ENCODE results near the gene TBX21.

DNA sequence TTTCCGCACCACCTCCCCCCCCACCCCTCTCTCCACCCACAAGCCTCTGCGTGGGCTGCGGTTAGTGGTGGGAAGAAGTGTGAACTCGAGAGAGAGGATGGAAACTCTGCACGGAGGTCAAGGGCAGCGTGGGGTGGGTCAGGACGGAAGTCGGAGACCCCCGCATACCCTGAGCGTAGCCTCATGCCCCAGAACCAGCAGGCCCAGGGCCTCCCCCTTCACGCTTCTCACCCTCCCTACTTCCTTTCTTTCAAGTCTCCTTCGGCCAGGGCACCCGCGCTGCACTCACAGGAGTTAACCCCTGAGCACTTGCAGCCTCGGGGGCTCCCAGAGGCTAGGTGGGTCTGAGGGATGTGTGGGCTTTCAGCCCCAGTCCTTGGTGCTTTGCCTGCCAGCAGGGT is 29.8 kb upstream of the TBX21 start:
- TF ChIP-seq PATZ1 (CRISPR knock-in tag; IDR thresholded peaks at IDR 0.05; ENCODE audit: borderline replicate concordance) (no peak), TCF4 (CRISPR knock-in tag; IDR thresholded peaks at IDR 0.05; ENCODE audit: borderline replicate concordance) (no peak), RARB (CRISPR knock-in tag; IDR thresholded peaks at IDR 0.05) (no peak), OSR1 (CRISPR knock-in tag; IDR thresholded peaks at IDR 0.05) (no peak), ZC3H10 (CRISPR knock-in tag; IDR thresholded peaks at IDR 0.05) (no peak), GLIS3 (CRISPR knock-in tag; IDR thresholded peaks at IDR 0.05) (no peak), CREB5 (CRISPR knock-in tag; IDR thresholded peaks at IDR 0.05; ENCODE audit: low read depth) (no peak), ZFP3 (CRISPR knock-in tag; IDR thresholded peaks at IDR 0.05) (no peak), ZNF565 (CRISPR knock-in tag; conservative IDR thresholded peaks at IDR 0.05; ENCODE audit: low read depth) (no peak), ZFP30 (CRISPR knock-in tag; IDR thresholded peaks at IDR 0.05) (no peak), CSDC2 (CRISPR knock-in tag; IDR thresholded peaks at IDR 0.05) (no peak), ISL1 (CRISPR knock-in tag; IDR thresholded peaks at IDR 0.05) (no peak)
- TF ChIP-seq, protein P1, sequence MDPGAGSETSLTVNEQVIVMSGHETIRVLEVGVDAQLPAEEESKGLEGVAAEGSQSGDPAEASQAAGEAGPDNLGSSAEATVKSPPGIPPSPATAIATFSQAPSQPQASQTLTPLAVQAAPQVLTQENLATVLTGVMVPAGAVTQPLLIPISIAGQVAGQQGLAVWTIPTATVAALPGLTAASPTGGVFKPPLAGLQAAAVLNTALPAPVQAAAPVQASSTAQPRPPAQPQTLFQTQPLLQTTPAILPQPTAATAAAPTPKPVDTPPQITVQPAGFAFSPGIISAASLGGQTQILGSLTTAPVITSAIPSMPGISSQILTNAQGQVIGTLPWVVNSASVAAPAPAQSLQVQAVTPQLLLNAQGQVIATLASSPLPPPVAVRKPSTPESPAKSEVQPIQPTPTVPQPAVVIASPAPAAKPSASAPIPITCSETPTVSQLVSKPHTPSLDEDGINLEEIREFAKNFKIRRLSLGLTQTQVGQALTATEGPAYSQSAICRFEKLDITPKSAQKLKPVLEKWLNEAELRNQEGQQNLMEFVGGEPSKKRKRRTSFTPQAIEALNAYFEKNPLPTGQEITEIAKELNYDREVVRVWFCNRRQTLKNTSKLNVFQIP (CRISPR knock-in tag; IDR thresholded peaks at IDR 0.05; ENCODE audit: borderline replicate concordance, low read depth), result no peak

Data from SK-N-SH treated with all-trans-retinoic acid at 6 μM for 48 hours (cell line).